Measurements from ENCODE around the gene AHCYL2. TPM values are rescaled to one million over a fixed set of nuclear protein-coding genes. Genes with fewer than 3 reads are reported as not detected.

The AHCYL2 gene
- total and polyA plus RNA-seq, 2 donors (not counting 1 experiment from before 2014, with no cell fraction given), result 8.8 to 26.2 TPM

GRCh38 chr7:129436335-129436923, 211.6 kb downstream of the AHCYL2 start:
- H3K79me2 ChIP-seq (ENCODE audit: control insufficient read depth, insufficient read depth, low read length), result no peaks in the 10 kb centered on the region
- CTCF ChIA-PET, result no interaction called here
- peaks cover 22% of the 10 kb centered on the region for H3K4me1 Mint-ChIP-seq
- no peak overlapping the region for H3K4me3 Mint-ChIP-seq
- 95% methylated on average over 4 of the region's 5 CpGs for WGBS (ENCODE audit: insufficient coverage)
- no peak overlapping the region for H3K27ac ChIP-seq (ENCODE audit: low read length in 2 of 2)
- H3K27me3 ChIP-seq (replicated peaks in 1 of 4; ENCODE audit: control extremely low read depth in 1 of 4, control insufficient read depth in 3 of 4, insufficient read depth in 4 of 4, low read length in 3 of 4), result peaks cover 0 to 36% (median 24%) of the 10 kb centered on the region in 4 experiments
- DNase-seq, result no peak
- H3K9ac ChIP-seq (ENCODE audit: low read length), result no peak overlapping the region
- no peak for ATAC-seq (ENCODE audit: low read depth)
- no peak overlapping the region for H3K27ac Mint-ChIP-seq
- no peak overlapping the region for H2AFZ ChIP-seq (ENCODE audit: insufficient read depth, low read depth, low read length, poor library complexity, severe bottlenecking)
- intact Hi-C loops (cut with micrococcal nuclease), result loop anchor here (5.0 kb wide), 1 partner anchor 36 kb away; no protein-coding TSS in a partner anchor
- H3K36me3 ChIP-seq (replicated peaks in 1 of 2; ENCODE audit: control extremely low read depth in 1 of 2, control insufficient read depth in 1 of 2, extremely low read depth in 1 of 2, insufficient read depth in 2 of 2, low read length in 1 of 2), result no peaks in the 10 kb centered on the region
- H3K27me3 Mint-ChIP-seq, result peaks cover 34% of the 10 kb centered on the region
- H3K4me2 ChIP-seq (replicated peaks; ENCODE audit: low read depth, low read length, poor library complexity, severe bottlenecking), result no peak overlapping the region
- no peaks in the 10 kb centered on the region for H3K9me3 Mint-ChIP-seq (ENCODE audit: insufficient read depth)
- peaks cover 0 to 1% (median 0%) of the 10 kb centered on the region in 3 donors for H3K9me3 ChIP-seq (ENCODE audit: control extremely low read depth in 1 of 3, control insufficient read depth in 2 of 3, insufficient read depth in 1 of 3, low read length in 2 of 3)
- H3K4me3 ChIP-seq (ENCODE audit: control extremely low read depth in 1 of 5, extremely low read depth in 1 of 5, insufficient read depth in 1 of 5, low read depth in 2 of 5, low read length in 4 of 5), result no peak overlapping the region
- H4K20me1 ChIP-seq (ENCODE audit: control insufficient read depth, insufficient read depth, low read length, poor library complexity, severe bottlenecking), result no peaks in the 10 kb centered on the region
- TF ChIP-seq EZH2 (IDR thresholded peaks at IDR 0.05; ENCODE audit: borderline replicate concordance, insufficient read depth, low read depth, low read length, poor library complexity, severe bottlenecking), result no peak
- no peak for TF ChIP-seq CTCF (IDR thresholded peaks at IDR 0.05)
- H3K4me1 ChIP-seq (ENCODE audit: control insufficient read depth in 2 of 2, insufficient read depth in 2 of 2, low read length in 2 of 2), result peaks cover 16 to 22% of the 10 kb centered on the region in 2 donors
- POLR2A ChIA-PET, result no interaction called here

GRCh38 chr7:129437190-129437589, 212.4 kb downstream of the AHCYL2 start:
- H3K4me1 ChIP-seq (ENCODE audit: control insufficient read depth in 2 of 2, insufficient read depth in 2 of 2, low read length in 2 of 2), result peaks cover 16 to 22% of the 10 kb centered on the region in 2 donors
- ChIA-PET CTCF (no interaction called here), POLR2A (no interaction called here)
- Mint-ChIP-seq H3K27me3 (peaks cover 28% of the 10 kb centered on the region), H3K9me3 (ENCODE audit: insufficient read depth) (no peaks in the 10 kb centered on the region), H3K4me1 (peaks cover 22% of the 10 kb centered on the region), H3K27ac (no peak overlapping the region), H3K4me3 (no peak overlapping the region)
- peaks cover 0 to 1% (median 0%) of the 10 kb centered on the region in 3 donors for H3K9me3 ChIP-seq (ENCODE audit: control extremely low read depth in 1 of 3, control insufficient read depth in 2 of 3, insufficient read depth in 1 of 3, low read length in 2 of 3)
- H2AFZ ChIP-seq (ENCODE audit: insufficient read depth, low read depth, low read length, poor library complexity, severe bottlenecking), result no peak overlapping the region
- no peak overlapping the region for H3K4me3 ChIP-seq (ENCODE audit: control extremely low read depth in 1 of 5, extremely low read depth in 1 of 5, insufficient read depth in 1 of 5, low read depth in 2 of 5, low read length in 4 of 5)
- no peak for TF ChIP-seq EZH2 (IDR thresholded peaks at IDR 0.05; ENCODE audit: borderline replicate concordance, insufficient read depth, low read depth, low read length, poor library complexity, severe bottlenecking)
- no peak for TF ChIP-seq CTCF (IDR thresholded peaks at IDR 0.05)
- peaks cover 0 to 33% (median 23%) of the 10 kb centered on the region in 4 experiments for H3K27me3 ChIP-seq (replicated peaks in 1 of 4; ENCODE audit: control extremely low read depth in 1 of 4, control insufficient read depth in 3 of 4, insufficient read depth in 4 of 4, low read length in 3 of 4)
- no peaks in the 10 kb centered on the region for H3K79me2 ChIP-seq (ENCODE audit: control insufficient read depth, insufficient read depth, low read length)
- WGBS (ENCODE audit: insufficient coverage), result 100% methylated on average over 1 of the region's 5 CpGs
- H3K4me2 ChIP-seq (replicated peaks; ENCODE audit: low read depth, low read length, poor library complexity, severe bottlenecking), result no peak overlapping the region
- H3K9ac ChIP-seq (ENCODE audit: low read length), result no peak overlapping the region
- no peaks in the 10 kb centered on the region for H3K36me3 ChIP-seq (replicated peaks in 1 of 2; ENCODE audit: control extremely low read depth in 1 of 2, control insufficient read depth in 1 of 2, extremely low read depth in 1 of 2, insufficient read depth in 2 of 2, low read length in 1 of 2)
- ATAC-seq (ENCODE audit: low read depth), result no peak
- intact Hi-C loops (cut with micrococcal nuclease), result loop anchor here (5.0 kb wide), 1 partner anchor 35 kb away; no protein-coding TSS in a partner anchor
- no peaks in the 10 kb centered on the region for H4K20me1 ChIP-seq (ENCODE audit: control insufficient read depth, insufficient read depth, low read length, poor library complexity, severe bottlenecking)
- H3K27ac ChIP-seq (ENCODE audit: low read length in 2 of 2), result no peak overlapping the region
- DNase-seq, result no peak

All from B cell (primary cell).